ENCODE measurements around the gene CDH23. TPM values are rescaled to one million over a fixed set of nuclear protein-coding genes. Genes with fewer than 3 reads are reported as not detected.

CDH23 gene
- total and polyA plus RNA-seq, 2 experiments from 2014 or later = 0.30 to 1.5 TPM

DNA sequence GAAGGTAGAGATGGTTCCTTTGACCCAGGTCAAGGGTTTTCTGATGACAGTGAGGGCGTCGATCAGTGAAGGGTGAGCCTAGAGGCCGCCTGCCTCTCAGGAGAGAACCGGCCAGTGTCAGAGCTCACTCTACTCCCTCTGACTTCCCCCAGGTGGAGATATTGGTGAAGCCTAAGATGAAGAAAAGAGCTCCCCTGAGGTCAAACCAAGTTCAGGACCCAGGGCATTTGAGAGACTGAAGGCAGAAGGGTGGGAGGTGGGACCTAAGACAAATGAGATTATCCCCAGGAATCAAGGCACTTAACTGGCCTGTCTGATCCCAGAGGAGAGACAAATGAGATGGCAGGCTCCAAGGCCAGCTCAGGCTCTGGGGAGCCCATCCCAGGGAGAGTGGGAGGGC lies 104.7 kb downstream of the CDH23 start:
- no peaks in the 10 kb centered on the region for H3K36me3 ChIP-seq (replicated peaks; ENCODE audit: insufficient read depth, low read depth)
- H3K27me3 ChIP-seq = no peaks in the 10 kb centered on the region
- H3K4me2 ChIP-seq = no peak overlapping the region
- H3K9me3 ChIP-seq (ENCODE audit: low read depth) = no peaks in the 10 kb centered on the region
- TF ChIP-seq EZH2phosphoT487 (IDR thresholded peaks at IDR 0.05; ENCODE audit: low read depth, severe bottlenecking, unreplicated experiment) (no peak), EZH2 (IDR thresholded peaks at IDR 0.05; ENCODE audit: borderline replicate concordance) (no peak)
- TF ChIP-seq, protein P1, sequence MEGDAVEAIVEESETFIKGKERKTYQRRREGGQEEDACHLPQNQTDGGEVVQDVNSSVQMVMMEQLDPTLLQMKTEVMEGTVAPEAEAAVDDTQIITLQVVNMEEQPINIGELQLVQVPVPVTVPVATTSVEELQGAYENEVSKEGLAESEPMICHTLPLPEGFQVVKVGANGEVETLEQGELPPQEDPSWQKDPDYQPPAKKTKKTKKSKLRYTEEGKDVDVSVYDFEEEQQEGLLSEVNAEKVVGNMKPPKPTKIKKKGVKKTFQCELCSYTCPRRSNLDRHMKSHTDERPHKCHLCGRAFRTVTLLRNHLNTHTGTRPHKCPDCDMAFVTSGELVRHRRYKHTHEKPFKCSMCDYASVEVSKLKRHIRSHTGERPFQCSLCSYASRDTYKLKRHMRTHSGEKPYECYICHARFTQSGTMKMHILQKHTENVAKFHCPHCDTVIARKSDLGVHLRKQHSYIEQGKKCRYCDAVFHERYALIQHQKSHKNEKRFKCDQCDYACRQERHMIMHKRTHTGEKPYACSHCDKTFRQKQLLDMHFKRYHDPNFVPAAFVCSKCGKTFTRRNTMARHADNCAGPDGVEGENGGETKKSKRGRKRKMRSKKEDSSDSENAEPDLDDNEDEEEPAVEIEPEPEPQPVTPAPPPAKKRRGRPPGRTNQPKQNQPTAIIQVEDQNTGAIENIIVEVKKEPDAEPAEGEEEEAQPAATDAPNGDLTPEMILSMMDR (IDR thresholded peaks at IDR 0.05; ENCODE audit: poor library complexity) = no peak
- no peak for DNase-seq (ENCODE audit: low spot score)
- 91% methylated on average over 4 of the region's 4 CpGs for WGBS (ENCODE audit: low lambda C conversion rate, missing lambda C conversion rate)
- no peaks in the 10 kb centered on the region for H3K79me2 ChIP-seq
- no peak overlapping the region for H3K4me3 ChIP-seq
- H3K9me2 ChIP-seq (replicated peaks; ENCODE audit: insufficient read depth) = no peaks in the 10 kb centered on the region
- H3K27ac ChIP-seq = no peak overlapping the region
- peaks cover 11% of the 10 kb centered on the region for H3K4me1 ChIP-seq (ENCODE audit: insufficient read depth)
- H4K20me1 ChIP-seq (ENCODE audit: insufficient read depth, poor library complexity, severe bottlenecking) = no peaks in the 10 kb centered on the region
- H2AFZ ChIP-seq = no peak overlapping the region

GRCh38 chr10:71502190-71502589 lies 105.5 kb downstream of the CDH23 start:
- H2AFZ ChIP-seq = no peak overlapping the region
- H3K4me2 ChIP-seq = no peak overlapping the region
- H3K36me3 ChIP-seq (replicated peaks; ENCODE audit: insufficient read depth, low read depth) = no peaks in the 10 kb centered on the region
- TF ChIP-seq EZH2 (IDR thresholded peaks at IDR 0.05; ENCODE audit: borderline replicate concordance) (no peak), EZH2phosphoT487 (IDR thresholded peaks at IDR 0.05; ENCODE audit: low read depth, severe bottlenecking, unreplicated experiment) (no peak)
- TF ChIP-seq, protein P1 (IDR thresholded peaks at IDR 0.05; ENCODE audit: poor library complexity) = no peak
- DNase-seq (ENCODE audit: low spot score) = no peak
- H4K20me1 ChIP-seq (ENCODE audit: insufficient read depth, poor library complexity, severe bottlenecking) = no peaks in the 10 kb centered on the region
- WGBS (ENCODE audit: low lambda C conversion rate, missing lambda C conversion rate) = 95% methylated on average over 1 of the region's 1 CpG
- no peaks in the 10 kb centered on the region for H3K9me3 ChIP-seq (ENCODE audit: low read depth)
- peaks cover 7% of the 10 kb centered on the region for H3K4me1 ChIP-seq (ENCODE audit: insufficient read depth)
- H3K9me2 ChIP-seq (replicated peaks; ENCODE audit: insufficient read depth) = no peaks in the 10 kb centered on the region
- no peaks in the 10 kb centered on the region for H3K79me2 ChIP-seq
- no peak overlapping the region for H3K27ac ChIP-seq
- H3K27me3 ChIP-seq = no peaks in the 10 kb centered on the region
- no peak overlapping the region for H3K4me3 ChIP-seq

DNA sequence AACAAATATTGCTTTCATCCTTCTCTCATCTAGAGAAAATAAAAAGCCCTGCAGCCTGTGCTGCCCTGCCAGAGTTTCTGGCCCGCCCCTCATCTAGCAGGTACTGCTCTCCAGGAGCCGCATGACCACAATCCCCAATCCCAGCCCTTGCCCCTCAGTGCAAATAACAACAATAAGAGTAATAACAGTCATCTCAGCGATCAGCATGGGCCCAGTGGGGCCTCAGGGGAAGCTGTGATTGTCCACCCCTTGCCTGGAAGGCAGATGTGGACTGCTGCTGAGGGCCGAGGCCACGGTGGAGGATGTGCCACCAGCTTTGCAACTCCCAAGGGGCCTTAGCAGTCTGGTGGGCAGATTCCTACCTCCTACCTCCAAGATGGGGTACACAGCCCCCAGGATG lies 106.1 kb downstream of the CDH23 start:
- no peak for TF ChIP-seq EZH2 (IDR thresholded peaks at IDR 0.05; ENCODE audit: borderline replicate concordance)
- no peak for TF ChIP-seq EZH2phosphoT487 (IDR thresholded peaks at IDR 0.05; ENCODE audit: low read depth, severe bottlenecking, unreplicated experiment)
- TF ChIP-seq, protein P1 (IDR thresholded peaks at IDR 0.05; ENCODE audit: poor library complexity) = no peak
- Histone ChIP-seq H3K79me2 (no peaks in the 10 kb centered on the region), H3K9me2 (replicated peaks; ENCODE audit: insufficient read depth) (no peaks in the 10 kb centered on the region), H4K20me1 (ENCODE audit: insufficient read depth, poor library complexity, severe bottlenecking) (no peaks in the 10 kb centered on the region), H3K4me3 (no peak overlapping the region), H3K9me3 (ENCODE audit: low read depth) (no peaks in the 10 kb centered on the region), H3K4me2 (no peak overlapping the region), H3K27me3 (no peaks in the 10 kb centered on the region), H3K4me1 (ENCODE audit: insufficient read depth) (peaks cover under 1% of the 10 kb centered on the region), H3K36me3 (replicated peaks; ENCODE audit: insufficient read depth, low read depth) (no peaks in the 10 kb centered on the region), H3K27ac (no peak overlapping the region), H2AFZ (no peak overlapping the region)
- WGBS (ENCODE audit: low lambda C conversion rate, missing lambda C conversion rate) = 91% methylated on average over 5 of the region's 5 CpGs
- no peak for DNase-seq (ENCODE audit: low spot score)

DNA sequence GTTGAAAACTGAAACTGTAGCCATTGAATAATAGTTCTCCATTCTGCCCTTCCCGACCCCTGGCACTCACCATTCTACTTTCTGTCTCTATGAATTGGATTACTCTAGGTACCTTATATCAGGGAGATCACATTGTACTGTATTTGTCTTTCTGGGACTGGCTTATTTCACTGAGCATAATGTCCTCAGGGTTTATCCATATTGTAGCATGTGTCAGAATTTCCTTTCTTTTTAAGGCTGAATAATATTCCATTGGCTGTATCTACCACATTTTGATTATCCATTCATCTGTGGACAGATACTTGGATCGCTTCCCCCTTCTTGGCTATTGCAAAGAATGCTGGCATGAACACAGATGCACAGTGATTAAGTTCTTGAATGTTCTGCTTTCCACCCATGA lies 107.4 kb downstream of the CDH23 start:
- H3K4me2 ChIP-seq = no peak overlapping the region
- H3K79me2 ChIP-seq = no peaks in the 10 kb centered on the region
- H4K20me1 ChIP-seq (ENCODE audit: insufficient read depth, poor library complexity, severe bottlenecking) = no peaks in the 10 kb centered on the region
- no peaks in the 10 kb centered on the region for H3K4me1 ChIP-seq (ENCODE audit: insufficient read depth)
- no peaks in the 10 kb centered on the region for H3K27me3 ChIP-seq
- H3K36me3 ChIP-seq (replicated peaks; ENCODE audit: insufficient read depth, low read depth) = no peaks in the 10 kb centered on the region
- no peaks in the 10 kb centered on the region for H3K9me3 ChIP-seq (ENCODE audit: low read depth)
- TF ChIP-seq, protein P1 (IDR thresholded peaks at IDR 0.05; ENCODE audit: poor library complexity) = no peak
- TF ChIP-seq EZH2 (IDR thresholded peaks at IDR 0.05; ENCODE audit: borderline replicate concordance) = no peak
- no peak for TF ChIP-seq EZH2phosphoT487 (IDR thresholded peaks at IDR 0.05; ENCODE audit: low read depth, severe bottlenecking, unreplicated experiment)
- 90% methylated on average over 2 of the region's 2 CpGs for WGBS (ENCODE audit: low lambda C conversion rate, missing lambda C conversion rate)
- no peak overlapping the region for H2AFZ ChIP-seq
- H3K27ac ChIP-seq = no peak overlapping the region
- H3K9me2 ChIP-seq (replicated peaks; ENCODE audit: insufficient read depth) = no peaks in the 10 kb centered on the region
- no peak for DNase-seq (ENCODE audit: low spot score)
- H3K4me3 ChIP-seq = no peak overlapping the region
